HEK293 (cell line): Measurements from ENCODE around the gene SMTN.

Source experiments
- CTCF ChIA-PET: fragments of 350-600 bp; formaldehyde crosslinking; extraction: SDS; loops from one replicate; lab custom pipeline; 2021; ENCODE audit warnings: antibody characterized with exemption; lab: Yijun Ruan, JAX
- POLR2A ChIA-PET: fragments of 300-600 bp; formaldehyde crosslinking; extraction: SDS; loops from one replicate; lab custom pipeline; 2020; ENCODE audit warnings: antibody characterized with exemption, inconsistent platforms; lab: Yijun Ruan, JAX
- H3K27ac ChIP-seq: fragments of 200-500 bp; sonication (Bioruptor generic); 2 replicates; pipeline ENCODE4 v1.5.1; 2014; ENCODE audit warnings: low read depth, low read length, control low read depth, inconsistent platforms; ENCODE audit errors: extremely low read depth
- H3K36me3 ChIP-seq, 2 experiments: fragments of 200-500 bp in 1 of 2; sonication (Bioruptor generic) in 1 of 2; 1 replicate in 1 of 2; 2 replicates in 1 of 2; pipeline ENCODE4 v1.5.1; 2014 to 2017; ENCODE audit warnings: inconsistent platforms in 2 of 2, low read length in 2 of 2; ENCODE audit not compliant: control insufficient read depth in 2 of 2, insufficient read depth in 1 of 2
- H3K4me1 ChIP-seq: fragments of 200-500 bp; sonication (Bioruptor generic); 2 replicates; pipeline ENCODE4 v1.5.1; 2014; ENCODE audit warnings: mild to moderate bottlenecking, low read length, inconsistent platforms; ENCODE audit not compliant: control insufficient read depth, insufficient read depth
- H3K4me3 ChIP-seq: 2 replicates; pipeline ENCODE4 v1.5.1; 2011; ENCODE audit warnings: low read depth, mild to moderate bottlenecking, control low read depth, low read length, moderate library complexity
- H3K9me3 ChIP-seq: fragments of 200-500 bp; sonication (Bioruptor generic); 2 replicates; pipeline ENCODE4 v1.5.1; 2014; ENCODE audit warnings: low read depth, low read length, inconsistent platforms; ENCODE audit not compliant: control insufficient read depth, insufficient read depth
- BCL11A ChIP-seq: fragments of 450-650 bp; formaldehyde crosslinking; IDR thresholded peaks from 2 replicates; pipeline ENCODE4 v1.5.1; 2016; ENCODE audit warnings: low read depth, missing biosample characterization, missing genetic modification characterization
- GLI4 ChIP-seq: fragments of 450-650 bp; formaldehyde crosslinking; IDR thresholded peaks from 2 replicates; pipeline ENCODE4 v1.5.1; 2016; ENCODE audit warnings: missing biosample characterization, missing genetic modification characterization
- HIC1 ChIP-seq: fragments of 450-650 bp; formaldehyde crosslinking; IDR thresholded peaks from 2 replicates; pipeline ENCODE4 v1.5.1; 2016; ENCODE audit warnings: missing biosample characterization, missing genetic modification characterization
- SP7 ChIP-seq: fragments of 450-650 bp; formaldehyde crosslinking; IDR thresholded peaks from 2 replicates; pipeline ENCODE4 v1.5.1; 2016; ENCODE audit warnings: missing biosample characterization, missing genetic modification characterization
- ZNF132 ChIP-seq: fragments of 450-650 bp; formaldehyde crosslinking; IDR thresholded peaks from 2 replicates; pipeline ENCODE4 v1.5.1; 2017; ENCODE audit warnings: missing biosample characterization, missing genetic modification characterization, borderline replicate concordance
- ZNF2 ChIP-seq: fragments of 450-650 bp; formaldehyde crosslinking; IDR thresholded peaks from 2 replicates; pipeline ENCODE4 v1.5.1; 2016; ENCODE audit warnings: missing biosample characterization, missing genetic modification characterization
- ZNF24 ChIP-seq: fragments of 450-650 bp; formaldehyde crosslinking; IDR thresholded peaks from 2 replicates; pipeline ENCODE4 v1.5.1; 2016; ENCODE audit warnings: missing biosample characterization, missing genetic modification characterization
- ZNF266 ChIP-seq: fragments of 450-650 bp; formaldehyde crosslinking; IDR thresholded peaks from 2 replicates; pipeline ENCODE4 v1.5.1; 2016; ENCODE audit warnings: missing biosample characterization, missing genetic modification characterization, low read depth
- ZNF354C ChIP-seq: fragments of 450-650 bp; formaldehyde crosslinking; IDR thresholded peaks from 2 replicates; pipeline ENCODE4 v1.5.1; 2016; ENCODE audit warnings: missing biosample characterization, missing genetic modification characterization, low read depth, borderline replicate concordance
- ZNF473 ChIP-seq: fragments of 450-650 bp; formaldehyde crosslinking; IDR thresholded peaks from 2 replicates; pipeline ENCODE4 v1.5.1; 2017; ENCODE audit warnings: missing biosample characterization, missing genetic modification characterization
- ZNF561 ChIP-seq: fragments of 450-650 bp; IDR thresholded peaks from 2 replicates; pipeline ENCODE4 v1.5.1; 2018; ENCODE audit warnings: missing biosample characterization, missing genetic modification characterization, borderline replicate concordance
- ZNF585B ChIP-seq: fragments of 450-650 bp; formaldehyde crosslinking; IDR thresholded peaks from 2 replicates; pipeline ENCODE4 v1.5.1; 2016; ENCODE audit warnings: missing biosample characterization, missing genetic modification characterization
- ZNF660 ChIP-seq: fragments of 450-650 bp; IDR thresholded peaks from 2 replicates; pipeline ENCODE4 v1.5.1; 2018; ENCODE audit warnings: missing biosample characterization, mild to moderate bottlenecking, missing genetic modification characterization
- ZSCAN16 ChIP-seq: fragments of 450-650 bp; formaldehyde crosslinking; IDR thresholded peaks from 2 replicates; pipeline ENCODE4 v1.5.1; 2016; ENCODE audit warnings: missing biosample characterization, missing genetic modification characterization
- ZSCAN18 ChIP-seq: fragments of 450-650 bp; formaldehyde crosslinking; IDR thresholded peaks from 2 replicates; pipeline ENCODE4 v1.5.1; 2016; ENCODE audit warnings: missing biosample characterization, missing genetic modification characterization
- ZSCAN30 ChIP-seq: fragments of 450-650 bp; IDR thresholded peaks from 2 replicates; pipeline ENCODE4 v1.5.1; 2018; ENCODE audit warnings: missing biosample characterization, mild to moderate bottlenecking, missing genetic modification characterization, moderate library complexity
- TF ChIP-seq, protein P1 (sequence below): fragments of 450-650 bp; formaldehyde crosslinking; IDR thresholded peaks from 2 replicates; pipeline ENCODE4 v1.5.1; 2016; ENCODE audit warnings: missing biosample characterization, missing genetic modification characterization
- TF ChIP-seq, protein P2 (sequence below): fragments of 450-650 bp; formaldehyde crosslinking; IDR thresholded peaks from 2 replicates; pipeline ENCODE4 v1.5.0; 2017; ENCODE audit warnings: missing biosample characterization, missing genetic modification characterization, borderline replicate concordance
- TF ChIP-seq, protein P3 (sequence below): fragments of 450-650 bp; formaldehyde crosslinking; IDR thresholded peaks from 2 replicates; pipeline ENCODE4 v1.5.1; 2016; ENCODE audit warnings: missing biosample characterization, missing genetic modification characterization
- TF ChIP-seq, protein P4 (sequence below): fragments of 450-650 bp; formaldehyde crosslinking; optimal IDR thresholded peaks from 2 replicates; pipeline ENCODE3; 2016; ENCODE audit warnings: missing biosample characterization, mild to moderate bottlenecking, missing genetic modification characterization

SMTN gene

GRCh38 chr22:31125521-31126117 lies 44.5 kb downstream of the SMTN start (continued):
- TF ChIP-seq, protein P1, sequence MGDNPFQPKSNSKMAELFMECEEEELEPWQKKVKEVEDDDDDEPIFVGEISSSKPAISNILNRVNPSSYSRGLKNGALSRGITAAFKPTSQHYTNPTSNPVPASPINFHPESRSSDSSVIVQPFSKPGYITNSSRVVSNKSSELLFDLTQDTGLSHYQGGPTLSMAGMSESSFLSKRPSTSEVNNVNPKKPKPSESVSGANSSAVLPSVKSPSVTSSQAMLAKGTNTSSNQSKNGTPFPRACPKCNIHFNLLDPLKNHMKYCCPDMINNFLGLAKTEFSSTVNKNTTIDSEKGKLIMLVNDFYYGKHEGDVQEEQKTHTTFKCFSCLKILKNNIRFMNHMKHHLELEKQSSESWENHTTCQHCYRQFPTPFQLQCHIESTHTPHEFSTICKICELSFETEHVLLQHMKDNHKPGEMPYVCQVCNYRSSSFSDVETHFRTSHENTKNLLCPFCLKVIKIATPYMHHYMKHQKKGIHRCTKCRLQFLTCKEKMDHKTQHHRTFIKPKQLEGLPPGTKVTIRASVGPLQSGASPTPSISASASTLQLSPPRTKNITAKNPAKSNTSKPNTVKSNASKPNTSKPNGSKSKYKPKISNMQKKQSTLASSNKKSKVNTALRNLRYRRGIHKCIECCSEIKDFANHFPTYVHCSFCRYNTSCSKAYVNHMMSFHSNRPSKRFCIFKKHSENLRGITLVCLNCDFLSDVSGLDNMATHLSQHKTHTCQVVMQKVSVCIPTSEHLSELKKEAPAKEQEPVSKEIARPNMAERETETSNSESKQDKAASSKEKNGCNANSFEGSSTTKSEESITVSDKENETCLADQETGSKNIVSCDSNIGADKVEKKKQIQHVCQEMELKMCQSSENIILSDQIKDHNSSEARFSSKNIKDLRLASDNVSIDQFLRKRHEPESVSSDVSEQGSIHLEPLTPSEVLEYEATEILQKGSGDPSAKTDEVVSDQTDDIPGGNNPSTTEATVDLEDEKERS (tag by site-specific recombination), result no peak
- TF ChIP-seq ZNF561 (no peak), ZNF660 (tag by site-specific recombination) (no peak), SP7 (tag by site-specific recombination) (no peak), GLI4 (no peak), ZNF24 (no peak), ZSCAN18 (no peak), ZNF266 (tag by site-specific recombination) (no peak)

DNA sequence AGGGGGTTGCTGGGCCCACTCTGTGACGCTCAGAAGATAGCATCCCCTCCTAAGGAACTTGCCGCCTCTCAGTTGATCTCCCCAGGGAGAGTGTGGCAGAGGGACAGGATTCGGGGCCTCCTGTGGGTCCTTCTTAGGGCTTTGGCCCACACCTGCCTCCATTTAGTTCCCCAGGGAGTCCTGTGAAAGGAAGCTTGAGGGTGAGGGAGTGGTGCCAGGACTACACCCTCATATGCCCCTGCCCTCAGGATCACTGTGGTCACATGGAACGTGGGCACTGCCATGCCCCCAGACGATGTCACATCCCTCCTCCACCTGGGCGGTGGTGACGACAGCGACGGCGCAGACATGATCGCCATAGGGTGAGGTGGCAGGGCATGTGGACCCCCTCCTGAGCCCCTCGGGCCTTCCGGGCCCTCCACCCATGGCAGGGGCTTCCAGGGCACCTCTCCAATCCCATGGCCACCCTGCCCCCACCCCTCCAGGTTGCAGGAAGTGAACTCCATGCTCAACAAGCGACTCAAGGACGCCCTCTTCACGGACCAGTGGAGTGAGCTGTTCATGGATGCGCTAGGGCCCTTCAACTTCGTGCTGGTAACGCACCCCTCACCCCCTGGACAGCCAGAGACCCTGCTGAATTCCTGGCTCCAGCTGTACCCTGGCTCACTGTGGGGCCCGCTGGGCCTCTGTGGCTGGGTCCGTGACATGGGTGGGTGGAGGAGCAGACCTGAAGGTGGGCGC lies 45.2 kb downstream of the SMTN start:
- POLR2A ChIA-PET, result no interaction called here
- H3K4me3 ChIP-seq, result no peak overlapping the region
- H3K27ac ChIP-seq, result no peak overlapping the region
- H3K9me3 ChIP-seq, result no peaks in the 10 kb centered on the region
- peaks cover 0 to 8% of the 10 kb centered on the region in 2 experiments; a peak in 2 of 3 replicates for H3K36me3 ChIP-seq
- peaks cover 2% of the 10 kb centered on the region; the same call in 1 of the 2 replicates for H3K4me1 ChIP-seq
- TF ChIP-seq HIC1 (tag by site-specific recombination) (0 out of 2 replicates have a peak, but pooled peaks have one; percentile 37), ZSCAN16 (tag by site-specific recombination) (no peak), ZNF132 (tag by site-specific recombination) (no peak)
- CTCF ChIA-PET, result interaction anchor here (0.6 to 0.7 kb wide), 2 partner anchors 8 to 15 kb away, joined by 3 read pairs; no protein-coding TSS in a partner anchor

DNA sequence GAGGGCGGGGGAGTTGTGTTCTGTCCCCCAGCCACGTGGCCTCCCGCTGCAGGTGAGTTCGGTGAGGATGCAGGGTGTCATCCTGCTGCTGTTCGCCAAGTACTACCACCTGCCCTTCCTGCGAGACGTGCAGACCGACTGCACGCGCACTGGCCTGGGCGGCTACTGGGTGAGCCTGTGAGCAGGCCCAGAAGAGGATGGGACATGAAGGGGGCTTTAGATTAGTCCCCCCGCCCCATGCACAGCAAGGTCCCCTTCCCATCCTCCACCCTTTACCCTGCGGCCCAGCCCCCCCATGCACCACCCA lies 45.7 kb downstream of the SMTN start:
- POLR2A ChIA-PET, result no interaction called here
- Histone ChIP-seq H3K9me3 (no peaks in the 10 kb centered on the region), H3K4me1 (peaks cover 7% of the 10 kb centered on the region), H3K27ac (no peak overlapping the region), H3K36me3 (peaks cover 0 to 8% of the 10 kb centered on the region in 2 experiments; a peak in 2 of 3 replicates), H3K4me3 (no peak overlapping the region)
- CTCF ChIA-PET, result no interaction called here
- TF ChIP-seq BCL11A (tag by site-specific recombination), result no peak
- TF ChIP-seq ZNF354C (tag by site-specific recombination), result no peak
- TF ChIP-seq ZNF585B (tag by site-specific recombination), result no peak
- TF ChIP-seq, protein P2, sequence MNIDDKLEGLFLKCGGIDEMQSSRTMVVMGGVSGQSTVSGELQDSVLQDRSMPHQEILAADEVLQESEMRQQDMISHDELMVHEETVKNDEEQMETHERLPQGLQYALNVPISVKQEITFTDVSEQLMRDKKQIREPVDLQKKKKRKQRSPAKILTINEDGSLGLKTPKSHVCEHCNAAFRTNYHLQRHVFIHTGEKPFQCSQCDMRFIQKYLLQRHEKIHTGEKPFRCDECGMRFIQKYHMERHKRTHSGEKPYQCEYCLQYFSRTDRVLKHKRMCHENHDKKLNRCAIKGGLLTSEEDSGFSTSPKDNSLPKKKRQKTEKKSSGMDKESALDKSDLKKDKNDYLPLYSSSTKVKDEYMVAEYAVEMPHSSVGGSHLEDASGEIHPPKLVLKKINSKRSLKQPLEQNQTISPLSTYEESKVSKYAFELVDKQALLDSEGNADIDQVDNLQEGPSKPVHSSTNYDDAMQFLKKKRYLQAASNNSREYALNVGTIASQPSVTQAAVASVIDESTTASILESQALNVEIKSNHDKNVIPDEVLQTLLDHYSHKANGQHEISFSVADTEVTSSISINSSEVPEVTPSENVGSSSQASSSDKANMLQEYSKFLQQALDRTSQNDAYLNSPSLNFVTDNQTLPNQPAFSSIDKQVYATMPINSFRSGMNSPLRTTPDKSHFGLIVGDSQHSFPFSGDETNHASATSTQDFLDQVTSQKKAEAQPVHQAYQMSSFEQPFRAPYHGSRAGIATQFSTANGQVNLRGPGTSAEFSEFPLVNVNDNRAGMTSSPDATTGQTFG (tag by site-specific recombination), result no peak
- no peak for TF ChIP-seq ZNF473 (tag by site-specific recombination)
- TF ChIP-seq, protein P3, sequence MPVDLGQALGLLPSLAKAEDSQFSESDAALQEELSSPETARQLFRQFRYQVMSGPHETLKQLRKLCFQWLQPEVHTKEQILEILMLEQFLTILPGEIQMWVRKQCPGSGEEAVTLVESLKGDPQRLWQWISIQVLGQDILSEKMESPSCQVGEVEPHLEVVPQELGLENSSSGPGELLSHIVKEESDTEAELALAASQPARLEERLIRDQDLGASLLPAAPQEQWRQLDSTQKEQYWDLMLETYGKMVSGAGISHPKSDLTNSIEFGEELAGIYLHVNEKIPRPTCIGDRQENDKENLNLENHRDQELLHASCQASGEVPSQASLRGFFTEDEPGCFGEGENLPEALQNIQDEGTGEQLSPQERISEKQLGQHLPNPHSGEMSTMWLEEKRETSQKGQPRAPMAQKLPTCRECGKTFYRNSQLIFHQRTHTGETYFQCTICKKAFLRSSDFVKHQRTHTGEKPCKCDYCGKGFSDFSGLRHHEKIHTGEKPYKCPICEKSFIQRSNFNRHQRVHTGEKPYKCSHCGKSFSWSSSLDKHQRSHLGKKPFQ (tag by site-specific recombination), result no peak
- no peak for TF ChIP-seq ZSCAN30 (tag by site-specific recombination)
- TF ChIP-seq ZNF2 (tag by site-specific recombination), result no peak
- TF ChIP-seq, protein P4, sequence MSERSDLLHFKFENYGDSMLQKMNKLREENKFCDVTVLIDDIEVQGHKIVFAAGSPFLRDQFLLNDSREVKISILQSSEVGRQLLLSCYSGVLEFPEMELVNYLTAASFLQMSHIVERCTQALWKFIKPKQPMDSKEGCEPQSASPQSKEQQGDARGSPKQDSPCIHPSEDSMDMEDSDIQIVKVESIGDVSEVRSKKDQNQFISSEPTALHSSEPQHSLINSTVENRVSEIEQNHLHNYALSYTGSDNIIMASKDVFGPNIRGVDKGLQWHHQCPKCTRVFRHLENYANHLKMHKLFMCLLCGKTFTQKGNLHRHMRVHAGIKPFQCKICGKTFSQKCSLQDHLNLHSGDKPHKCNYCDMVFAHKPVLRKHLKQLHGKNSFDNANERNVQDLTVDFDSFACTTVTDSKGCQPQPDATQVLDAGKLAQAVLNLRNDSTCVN (tag by site-specific recombination), result no peak
